GM18520 (cell line): ENCODE data around the gene CRK.
A peak's percentile ranks its signal among the peaks of the same experiment; 100 is the strongest.

Experiments used
- ATAC-seq: cut with Tn5 transposase; IDR thresholded peaks from one replicate; pipeline ENCODE4 v1.9.1; 2021; ENCODE audit not compliant: unreplicated experiment

Gene CRK

GRCh38 chr17:1455797-1456599 is at the start of gene CRK:
Gene CRK, minus strand, starts transcription at chr17:1456232. Its CDS starts 115 bp downstream, at chr17:1456117.
- peak; percentile 91 for ATAC-seq

DNA sequence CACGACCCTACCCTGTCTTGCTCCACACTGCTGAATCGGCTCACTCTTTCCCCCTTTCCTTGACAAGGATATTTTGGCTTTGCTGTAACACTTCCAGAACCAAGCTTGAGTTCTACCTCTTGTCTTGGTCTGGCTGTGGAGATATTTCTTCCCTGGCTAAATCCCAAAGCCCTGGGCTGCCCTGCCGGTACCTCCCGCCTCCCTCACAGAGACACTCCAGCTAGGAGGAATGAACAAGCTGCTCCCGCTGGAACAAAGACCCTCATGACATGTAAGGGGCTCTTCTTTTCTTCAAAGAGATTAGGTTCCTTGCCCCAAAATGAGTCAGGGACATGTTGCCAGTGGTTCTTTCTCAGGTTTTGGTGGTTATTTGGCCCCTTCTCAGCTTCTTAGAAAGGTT is 49.6 kb upstream of the CRK start:
- no peak for ATAC-seq

DNA sequence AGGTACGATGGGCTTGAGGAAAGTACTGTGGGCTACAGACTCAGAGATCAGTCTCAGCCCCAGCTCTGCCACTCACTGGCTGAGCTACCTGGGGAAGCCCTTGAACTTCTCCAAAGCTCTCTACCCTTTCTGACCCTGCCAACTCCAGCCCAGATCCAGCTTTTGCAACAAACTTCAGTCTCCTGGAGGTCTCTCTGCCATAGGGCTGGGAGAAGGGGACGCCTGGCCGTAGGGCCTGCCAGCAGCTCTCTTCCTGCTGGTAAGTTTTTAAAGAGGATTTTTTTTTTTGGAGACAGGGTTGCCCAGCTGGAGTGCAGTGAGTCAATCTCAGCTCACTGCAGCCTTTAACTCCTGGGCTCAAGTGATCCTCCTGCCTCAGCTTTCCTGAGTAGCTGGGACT is 48.8 kb upstream of the CRK start:
- no peak for ATAC-seq

DNA sequence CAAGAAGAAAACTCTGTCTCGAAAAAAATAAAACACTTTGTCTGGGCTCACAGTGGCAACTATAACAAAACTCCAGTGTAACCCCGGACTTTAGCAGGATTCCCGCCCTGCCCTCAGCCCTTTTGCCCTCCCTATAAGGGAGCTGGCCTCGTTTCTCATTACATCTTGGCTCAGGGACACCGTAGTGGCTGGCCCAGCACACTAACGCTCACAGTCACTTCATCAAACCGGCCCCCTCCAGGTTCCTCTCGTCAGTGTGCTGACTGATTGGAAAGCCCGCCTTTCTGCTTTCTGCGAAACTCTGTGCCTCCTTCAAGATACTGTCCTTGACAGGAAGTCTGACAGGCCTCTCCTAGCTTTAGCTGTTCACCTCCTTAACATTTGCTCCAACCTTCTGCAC is 47.7 kb upstream of the CRK start:
- ATAC-seq, result no peak

DNA sequence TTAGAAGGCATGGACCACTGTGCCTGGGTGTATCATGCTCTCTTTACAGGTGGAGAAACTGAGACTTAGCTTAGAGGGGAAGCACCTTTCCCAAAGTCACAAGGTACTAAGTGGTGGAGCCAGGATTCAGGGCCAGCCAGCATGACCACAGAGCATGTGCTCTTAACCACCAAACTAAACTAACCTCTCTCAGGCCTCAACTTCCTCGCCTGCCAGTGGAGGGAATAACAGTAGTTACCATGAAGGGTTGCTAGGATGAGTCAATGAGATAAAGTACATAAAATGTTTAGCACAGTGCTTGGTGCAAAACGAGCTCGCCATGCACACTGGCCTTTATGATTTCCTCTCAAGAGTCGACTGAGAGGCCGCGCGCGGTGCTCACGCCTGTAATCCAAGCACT is 42.8 kb upstream of the CRK start:
- no peak for ATAC-seq

GRCh38 chr17:1498233-1498632 is 42.2 kb upstream of the CRK start:
- no peak for ATAC-seq

DNA sequence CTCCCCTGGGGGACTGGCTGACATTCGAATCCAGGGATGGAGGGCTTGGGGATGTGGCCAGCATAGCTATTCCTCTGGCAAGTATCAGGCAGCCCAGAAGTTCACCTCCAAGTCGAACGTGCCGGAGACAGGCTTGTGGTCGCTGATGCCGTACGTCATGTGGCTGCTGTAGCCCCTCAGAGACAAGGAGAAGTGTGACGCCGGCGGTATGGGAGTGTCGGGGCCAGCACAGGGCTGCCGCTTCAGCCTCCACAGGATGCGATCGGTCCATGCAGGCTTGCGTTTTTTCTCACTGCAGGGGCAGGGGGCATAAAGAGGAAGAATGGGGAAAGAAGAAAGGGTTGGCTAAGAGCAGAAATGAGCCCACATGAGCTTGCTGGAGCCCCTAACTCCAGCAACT is 41.8 kb upstream of the CRK start:
- no peak for ATAC-seq

DNA sequence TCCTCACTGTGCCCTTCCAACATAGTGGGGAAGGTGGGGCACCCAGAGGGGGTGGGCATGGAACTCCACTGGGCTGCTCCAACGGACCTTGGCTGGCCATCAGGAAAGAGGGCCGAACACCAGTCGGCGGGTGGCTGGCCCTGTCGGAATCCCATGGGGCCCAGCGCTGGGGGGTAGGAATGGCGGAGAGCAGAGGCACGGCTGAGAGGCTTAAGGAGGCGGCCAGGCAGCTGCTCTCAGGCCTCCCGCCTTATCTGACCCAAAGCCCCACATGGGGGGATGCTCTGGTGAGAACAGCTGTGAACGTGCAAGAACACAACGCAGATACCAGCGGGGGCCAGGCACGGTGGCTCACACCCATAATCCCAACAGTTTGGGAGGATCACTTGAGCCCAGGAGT is 40.8 kb upstream of the CRK start:
- no peak for ATAC-seq

GRCh38 chr17:1495265-1495989 is 39.4 kb upstream of the CRK start:
- no peak for ATAC-seq

DNA sequence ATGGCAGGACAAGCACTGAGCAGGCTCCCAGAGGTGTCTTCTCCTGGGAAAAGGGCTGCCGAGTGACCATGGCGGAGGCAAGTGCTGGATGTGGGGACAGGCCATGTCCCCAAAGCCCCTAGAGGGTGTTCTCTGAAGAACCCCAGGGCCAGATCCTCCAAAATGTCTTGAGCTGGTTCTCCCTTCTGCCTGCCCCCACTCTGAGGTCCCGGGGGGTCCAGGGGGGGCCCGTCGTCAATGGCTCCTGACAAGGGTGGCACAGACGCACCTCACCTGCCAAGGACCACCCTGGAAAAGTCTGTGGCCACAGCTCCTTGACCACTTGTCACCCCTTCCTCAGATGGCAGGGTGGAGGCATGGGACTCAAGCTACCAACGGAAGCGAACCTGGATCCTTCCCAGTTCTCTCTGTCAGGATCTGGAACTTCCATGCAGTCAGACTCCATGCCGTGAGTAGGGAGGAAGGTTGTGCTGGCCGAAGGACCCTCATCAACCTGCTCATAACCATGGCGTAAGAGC is 38.8 kb upstream of the CRK start:
- no peak for ATAC-seq

DNA sequence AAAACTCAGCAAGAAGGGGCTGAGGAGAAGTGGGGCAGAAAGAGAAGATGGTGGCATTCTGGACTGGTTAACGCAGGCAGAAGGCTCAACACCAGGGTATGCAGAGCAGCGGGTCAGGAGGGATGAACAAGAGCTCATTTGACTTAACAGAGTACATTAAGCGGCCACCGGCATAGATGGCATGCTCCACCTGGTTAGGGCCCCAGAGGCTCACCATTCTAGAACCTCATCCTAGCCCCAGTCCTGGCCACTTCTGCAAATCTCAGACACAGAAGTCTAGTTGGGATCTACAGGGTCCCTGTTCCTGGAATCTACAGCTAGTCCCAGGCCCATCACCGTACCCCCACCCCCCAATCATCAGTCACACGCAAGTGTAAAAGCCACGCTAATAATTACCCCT is 38.2 kb upstream of the CRK start:
- ATAC-seq, result no peak

DNA sequence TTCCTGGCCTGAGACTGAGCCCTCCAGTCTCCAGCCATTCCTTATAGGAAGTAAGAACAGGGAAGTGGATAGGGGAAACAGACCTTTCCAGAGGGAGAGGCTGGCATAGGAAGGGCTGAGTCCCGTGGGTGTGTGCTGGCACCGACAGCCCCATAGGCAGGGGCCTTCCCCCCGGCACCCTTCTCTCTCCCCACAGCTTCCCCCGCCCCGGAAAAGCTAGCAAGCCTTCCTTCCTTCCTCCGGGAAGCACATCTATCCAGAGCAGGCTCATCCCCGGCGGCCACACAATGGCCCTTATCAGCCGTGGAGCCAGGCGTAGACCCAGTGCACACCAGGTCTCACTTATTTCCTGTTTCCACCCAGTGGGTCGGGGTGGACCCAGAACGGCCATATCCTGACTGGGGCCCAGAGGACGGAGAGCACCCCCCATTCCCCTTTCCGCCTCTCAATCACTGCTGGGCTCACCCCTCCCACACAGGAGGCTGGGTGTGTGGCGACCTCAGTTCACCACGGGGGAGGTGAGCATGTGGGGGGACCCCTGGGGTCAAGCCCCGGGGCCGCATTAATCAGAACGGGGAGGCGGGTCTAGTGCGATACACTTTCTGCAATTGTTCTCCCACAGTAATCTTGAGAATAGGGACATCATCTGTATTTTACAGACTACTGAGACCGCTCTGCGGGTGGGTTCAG is 37.4 kb upstream of the CRK start:
- no peak for ATAC-seq

DNA sequence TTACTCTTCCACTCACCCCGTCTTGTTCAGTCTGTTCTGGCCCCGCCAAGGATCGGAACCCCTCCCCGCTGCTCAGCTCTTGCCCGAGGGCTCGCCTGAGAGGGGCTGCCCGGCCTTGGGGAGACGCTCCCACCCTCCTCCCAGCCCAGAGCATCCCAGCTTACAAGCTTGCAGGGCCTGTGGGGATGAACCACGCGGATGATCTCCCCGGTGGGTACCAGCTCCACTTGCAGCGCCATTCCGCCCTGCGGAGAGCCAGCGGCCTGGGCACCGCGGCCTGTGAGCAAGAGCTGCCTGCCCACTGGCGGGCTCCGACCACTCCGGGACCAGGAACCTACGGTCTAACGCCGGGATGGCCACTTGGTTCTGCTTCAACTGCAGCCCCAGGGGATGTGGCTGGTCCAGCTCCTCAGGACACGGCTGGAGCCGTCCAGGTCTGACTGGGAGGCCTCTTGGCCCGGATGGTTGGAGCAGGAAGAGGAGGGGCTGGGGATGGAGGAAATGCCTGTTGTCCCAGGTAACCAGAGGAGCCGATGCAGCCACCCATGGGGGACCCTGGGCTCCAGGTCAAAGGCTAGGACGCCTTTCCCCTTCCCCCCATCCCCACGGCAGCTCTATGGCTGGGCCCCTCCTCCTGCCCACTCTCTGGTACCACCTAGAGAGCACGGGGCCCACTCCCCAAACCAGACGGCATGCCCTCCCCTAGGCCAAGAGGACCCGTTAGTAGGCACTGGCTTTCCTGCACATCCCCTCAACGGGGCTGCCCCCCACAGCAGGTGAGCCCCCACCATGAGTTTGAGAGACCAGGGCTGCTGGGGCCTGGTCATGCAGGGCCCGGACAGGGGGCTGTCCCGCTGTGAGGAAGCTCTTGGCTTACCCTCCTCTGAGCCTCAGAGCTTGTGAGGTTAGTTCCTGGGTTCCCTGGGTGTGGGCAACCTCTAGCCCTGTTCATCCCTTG is 36.5 kb upstream of the CRK start, which contains the start of gene MYO1C:
TSS of gene MYO1C (minus strand) at position 438 of the 958 bp plus-strand sequence. CDS start at position 239, 199 bp downstream.
- ATAC-seq, result no peak

DNA sequence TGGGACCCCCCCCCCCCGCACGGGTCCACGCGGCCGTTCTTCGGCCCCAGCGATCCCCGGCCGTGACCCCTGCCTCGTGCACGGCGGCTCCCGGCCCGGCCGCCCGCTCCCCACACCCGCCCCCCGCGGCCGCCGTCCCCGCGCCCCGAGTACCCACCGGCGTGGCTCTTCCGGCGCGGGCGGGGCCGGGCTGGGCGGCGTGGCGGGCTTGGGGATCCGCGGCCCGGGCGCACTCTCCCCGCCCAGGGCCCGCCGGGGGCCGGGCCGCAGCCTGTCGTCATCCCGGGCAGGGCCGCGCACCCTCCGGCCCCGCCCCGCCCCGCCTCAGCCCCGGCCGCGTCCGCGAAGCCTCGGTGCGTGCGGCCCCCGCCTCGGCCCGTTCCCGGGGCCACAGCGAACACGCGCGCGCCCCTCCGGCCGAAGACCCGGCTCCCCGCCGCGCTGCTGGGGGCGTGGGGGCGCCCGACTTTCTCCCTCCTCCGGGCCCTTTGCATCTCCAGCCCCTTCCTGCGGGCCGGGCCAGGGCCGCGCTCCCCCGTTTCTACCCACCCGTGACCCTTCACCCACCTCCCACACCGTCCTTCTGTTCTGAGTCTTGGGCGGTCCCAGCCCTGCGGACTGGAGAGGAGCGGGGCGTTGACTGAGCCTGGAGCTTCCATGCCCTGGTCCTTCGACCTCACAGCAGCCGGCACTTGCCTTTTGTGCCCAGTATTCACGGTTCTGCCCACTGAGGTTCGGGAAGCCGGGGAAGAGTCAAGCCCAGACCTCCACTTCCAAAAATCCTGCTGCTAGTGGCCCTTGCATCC is 35.6 kb upstream of the CRK start:
- ATAC-seq, result peak; percentile 26

- ATAC-seq, result peak; percentile 43
Measured at GRCh38 chr17:1490643-1491442, 34.8 kb upstream of the CRK start.

GRCh38 chr17:1488826-1489270 is 32.8 kb upstream of the CRK start:
- no peak for ATAC-seq

- ATAC-seq, result no peak
Measured at GRCh38 chr17:1487939-1488825, 32.1 kb upstream of the CRK start.
